ENCODE measurements around the gene IGF1R. TPM values are rescaled to one million over a fixed set of nuclear protein-coding genes. Genes with fewer than 3 reads are reported as not detected.

Gene IGF1R
- total and polyA plus RNA-seq, 2 of the 8 experiments (the other 6 are each of a cell fraction or from before 2014, with no cell fraction given), result 32.9 to 109 TPM

DNA sequence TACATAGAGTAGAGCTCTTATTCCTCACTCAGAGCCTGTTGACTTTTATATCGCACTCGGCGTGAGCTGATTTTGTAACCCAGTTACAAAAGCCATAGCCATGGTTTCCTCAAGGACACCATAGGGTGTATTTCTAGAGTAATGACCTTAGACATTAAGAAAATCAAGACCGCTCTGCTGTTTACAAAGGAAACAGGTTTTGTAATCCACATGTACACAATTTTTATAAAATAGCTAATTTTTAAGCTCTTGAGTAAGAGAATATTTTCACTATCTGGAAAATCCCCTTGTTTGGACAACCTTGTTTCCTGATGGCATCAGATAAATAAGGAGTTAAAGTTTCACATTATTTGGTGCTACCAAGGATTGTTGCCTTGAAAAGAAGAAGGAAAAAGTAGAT, 254.6 kb downstream of the IGF1R start:
- H3K27ac ChIP-seq (ENCODE audit: low read depth, low read length), result no peak overlapping the region
- peaks cover 6 to 22% (median 16%) of the 10 kb centered on the region in 4 experiments for H3K4me1 ChIP-seq (replicated peaks in 1 of 4; ENCODE audit: control insufficient read depth in 3 of 4, insufficient read depth in 4 of 4, low read length in 3 of 4)
- H3K23me2 ChIP-seq (ENCODE audit: low read depth, low read length), result no peaks in the 10 kb centered on the region
- H3K27me3 ChIP-seq (replicated peaks in 1 of 4; ENCODE audit: control insufficient read depth in 3 of 4, extremely low read depth in 1 of 4, insufficient read depth in 3 of 4, low read length in 3 of 4), result no peaks in the 10 kb centered on the region
- no peak overlapping the region for H4K8ac ChIP-seq (ENCODE audit: extremely low read depth, insufficient read depth, low read length)
- no peak overlapping the region for H3K9ac ChIP-seq (replicated peaks in 1 of 4; ENCODE audit: extremely low read depth in 1 of 4, low read depth in 3 of 4, low read length in 3 of 4)
- no peak overlapping the region for H2BK12ac ChIP-seq (ENCODE audit: low read depth, low read length)
- no peak overlapping the region for H2BK15ac ChIP-seq (ENCODE audit: low read length)
- no peak overlapping the region for H4K5ac ChIP-seq (ENCODE audit: insufficient read length, low read depth, low read length)
- H2AFZ ChIP-seq (ENCODE audit: low read length), result no peak overlapping the region
- no peak overlapping the region for H3K23ac ChIP-seq (ENCODE audit: insufficient read length)
- H2AK5ac ChIP-seq (ENCODE audit: low read depth, low read length), result no peak overlapping the region
- FAIRE-seq (no peak), DNase-seq (ENCODE audit: low read depth in 1 of 2, low spot score in 2 of 2) (no peak)
- no peak overlapping the region for H3K4me2 ChIP-seq (ENCODE audit: insufficient read depth in 1 of 2, low read depth in 2 of 2, low read length in 2 of 2)
- H4K91ac ChIP-seq (replicated peaks; ENCODE audit: insufficient read length, low read length), result no peak overlapping the region
- ChIA-PET POLR2A (ENCODE audit: partially characterized antibody) (interaction anchor here (1.2 kb wide), 1 partner anchor 21 kb away, joined by 3 read pairs; no protein-coding TSS in a partner anchor), CTCF (ENCODE audit: partially characterized antibody) (interaction anchor here (0.7 to 5.9 kb wide), 8 partner anchors 21 to 383 kb away, joined by 3 to 54 read pairs (median 5); no protein-coding TSS in a partner anchor)
- H3K79me2 ChIP-seq (ENCODE audit: control insufficient read depth in 1 of 2, insufficient read depth in 2 of 2, low read length in 2 of 2), result peaks cover 0 to 19% of the 10 kb centered on the region in 2 experiments; a peak in 1 of 4 replicates
- H3K79me1 ChIP-seq (ENCODE audit: low read depth, low read length), result peaks cover 8% of the 10 kb centered on the region
- H3K18ac ChIP-seq (ENCODE audit: extremely low read depth, low read length), result no peak overlapping the region
- H3K4ac ChIP-seq (replicated peaks; ENCODE audit: insufficient read length, low read depth, low read length), result no peak overlapping the region
- H3K4me3 ChIP-seq (ENCODE audit: extremely low read depth in 1 of 4, insufficient read depth in 2 of 4, low read depth in 3 of 4, low read length in 4 of 4), result no peak overlapping the region
- no peak overlapping the region for H2BK120ac ChIP-seq (replicated peaks; ENCODE audit: low read depth, low read length)
- no peak overlapping the region for H2BK20ac ChIP-seq (ENCODE audit: low read length)
- no peak overlapping the region for H2BK5ac ChIP-seq (ENCODE audit: low read depth, low read length)
- H3K14ac ChIP-seq (ENCODE audit: insufficient read length), result no peak overlapping the region
- H4K20me1 ChIP-seq (replicated peaks in 1 of 2; ENCODE audit: control insufficient read depth in 1 of 2, insufficient read depth in 2 of 2, low read length in 2 of 2), result peaks cover 11 to 13% of the 10 kb centered on the region in 2 experiments
- WGBS, 2 experiments (ENCODE audit: extremely low coverage in 1 of 2, insufficient coverage in 1 of 2, insufficient read length in 1 of 2, insufficient replicate concordance in 2 of 2, low coverage in 1 of 2, low lambda C conversion rate in 2 of 2, missing lambda C conversion rate in 1 of 2), result 93% methylated on average over 4 of the region's 4 CpGs; no CpG with 5 or more reads in 1 of the 2 experiments
- H3K36me3 ChIP-seq (ENCODE audit: control insufficient read depth in 2 of 4, insufficient read depth in 4 of 4, low read length in 3 of 4), result peaks cover 0 to 4% (median 0%) of the 10 kb centered on the region in 4 experiments; a peak in 2 of 8 replicates
- no peaks in the 10 kb centered on the region for H3K9me3 ChIP-seq (ENCODE audit: insufficient read depth in 2 of 2, low read depth in 1 of 2, low read length in 1 of 2)
- no peak overlapping the region for H3K56ac ChIP-seq (replicated peaks; ENCODE audit: insufficient read length, low read depth, low read length)
- TF ChIP-seq EZH2 (IDR thresholded peaks at IDR 0.05; ENCODE audit: low read depth, low read length, severe bottlenecking) (no peak), TBP (IDR thresholded peaks at IDR 0.05; ENCODE audit: low read depth, low read length) (no peak), PHF8 (conservative IDR thresholded peaks at IDR 0.05; ENCODE audit: low read depth, low read length) (no peak), TAF7 (optimal IDR thresholded peaks at IDR 0.05; ENCODE audit: borderline replicate concordance, low read depth, low read length) (no peak), FOSL1 (IDR thresholded peaks at IDR 0.05; ENCODE audit: insufficient read depth, low read depth, low read length) (no peak), HDAC2 (IDR thresholded peaks at IDR 0.05; ENCODE audit: borderline replicate concordance in 1 of 2, low read depth in 2 of 2, low read length in 2 of 2) (no peak), YY1 (IDR thresholded peaks at IDR 0.05; ENCODE audit: low read depth, low read length) (no peak), RFX5 (IDR thresholded peaks at IDR 0.05; ENCODE audit: borderline replicate concordance, low read depth, low read length) (no peak)
- TF ChIP-seq, protein P1, sequence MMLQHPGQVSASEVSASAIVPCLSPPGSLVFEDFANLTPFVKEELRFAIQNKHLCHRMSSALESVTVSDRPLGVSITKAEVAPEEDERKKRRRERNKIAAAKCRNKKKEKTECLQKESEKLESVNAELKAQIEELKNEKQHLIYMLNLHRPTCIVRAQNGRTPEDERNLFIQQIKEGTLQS (IDR thresholded peaks at IDR 0.05; ENCODE audit: insufficient read depth, low read depth, low read length), result no peak
- TF ChIP-seq, protein P2, sequence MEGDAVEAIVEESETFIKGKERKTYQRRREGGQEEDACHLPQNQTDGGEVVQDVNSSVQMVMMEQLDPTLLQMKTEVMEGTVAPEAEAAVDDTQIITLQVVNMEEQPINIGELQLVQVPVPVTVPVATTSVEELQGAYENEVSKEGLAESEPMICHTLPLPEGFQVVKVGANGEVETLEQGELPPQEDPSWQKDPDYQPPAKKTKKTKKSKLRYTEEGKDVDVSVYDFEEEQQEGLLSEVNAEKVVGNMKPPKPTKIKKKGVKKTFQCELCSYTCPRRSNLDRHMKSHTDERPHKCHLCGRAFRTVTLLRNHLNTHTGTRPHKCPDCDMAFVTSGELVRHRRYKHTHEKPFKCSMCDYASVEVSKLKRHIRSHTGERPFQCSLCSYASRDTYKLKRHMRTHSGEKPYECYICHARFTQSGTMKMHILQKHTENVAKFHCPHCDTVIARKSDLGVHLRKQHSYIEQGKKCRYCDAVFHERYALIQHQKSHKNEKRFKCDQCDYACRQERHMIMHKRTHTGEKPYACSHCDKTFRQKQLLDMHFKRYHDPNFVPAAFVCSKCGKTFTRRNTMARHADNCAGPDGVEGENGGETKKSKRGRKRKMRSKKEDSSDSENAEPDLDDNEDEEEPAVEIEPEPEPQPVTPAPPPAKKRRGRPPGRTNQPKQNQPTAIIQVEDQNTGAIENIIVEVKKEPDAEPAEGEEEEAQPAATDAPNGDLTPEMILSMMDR (IDR thresholded peaks at IDR 0.05; ENCODE audit: control extremely low read depth in 1 of 3, insufficient read depth in 1 of 3, low read depth in 1 of 3, low read length in 3 of 3), result no peak
